Loucy (cell line): ENCODE measurements around the gene TRUB1.

ENCODE experiments used
- CTCF ChIP-seq: fragments of 200-600 bp; sonication (generic); conservative IDR thresholded peaks from 2 replicates; pipeline ENCODE4 v1.5.1; 2014; ENCODE audit warnings: mild to moderate bottlenecking, antibody characterized with exemption, low read length
- EZH2phosphoT487 ChIP-seq: fragments of 200-600 bp; IDR thresholded peaks from 2 replicates; pipeline ENCODE4 v1.6.1; 2018; ENCODE audit warnings: antibody characterized with exemption, mild to moderate bottlenecking, moderate library complexity, borderline replicate concordance

GRCh38 chr10:114937962-114938855 is at the start of gene TRUB1:
- TF ChIP-seq CTCF (no peak), EZH2phosphoT487 (no peak)
